Activated CD4-positive, alpha-beta T cell treated with anti-CD3 and anti-CD28 coated beads, Interleukin-2, Interleukin-4, amounts not matched to agents 100 ng/mL and 50 ng/mL, durations not matched to agents 16 hours and 8 hours (primary cell): ENCODE data around the gene NPHP4.

Source experiments
- DNase-seq: peaks from one replicate; pipeline ENCODE4 v3.0.0-alpha.2; 2020; ENCODE audit warnings: low spot score

Gene NPHP4

DNA sequence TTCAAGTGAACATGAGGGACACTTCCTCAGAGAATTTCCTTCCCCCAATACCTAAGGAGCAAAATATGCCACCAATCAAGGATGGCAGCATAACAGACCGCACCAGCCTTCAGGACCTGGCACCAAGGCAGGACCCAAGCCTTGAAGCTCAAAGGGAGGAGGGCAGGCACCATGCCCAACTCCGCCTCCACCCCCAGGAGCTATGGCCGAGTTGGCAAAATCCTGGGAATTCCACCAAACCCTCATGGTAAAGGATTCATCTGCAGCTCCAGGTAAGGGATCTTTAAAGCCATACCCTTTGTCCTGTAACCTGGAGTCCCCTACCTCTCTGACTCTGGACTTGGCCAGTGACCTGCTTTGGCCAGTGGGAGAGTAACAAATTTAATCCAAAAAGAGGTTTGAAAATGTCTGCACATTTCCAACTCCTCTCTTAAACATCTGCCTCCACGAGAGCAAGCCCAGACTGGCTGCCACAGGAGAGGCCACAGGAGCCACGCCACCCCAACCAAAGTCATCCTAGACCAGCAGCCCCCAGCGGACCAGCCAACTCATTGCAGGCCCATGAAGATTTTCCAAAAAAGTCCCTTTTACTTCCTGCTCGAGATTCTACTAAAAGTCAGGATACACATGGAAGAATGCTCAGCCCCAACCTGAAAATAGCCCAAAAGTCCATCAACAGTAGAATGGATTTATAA lies 41.9 kb downstream of the NPHP4 start:
- DNase-seq, result no peak

DNA sequence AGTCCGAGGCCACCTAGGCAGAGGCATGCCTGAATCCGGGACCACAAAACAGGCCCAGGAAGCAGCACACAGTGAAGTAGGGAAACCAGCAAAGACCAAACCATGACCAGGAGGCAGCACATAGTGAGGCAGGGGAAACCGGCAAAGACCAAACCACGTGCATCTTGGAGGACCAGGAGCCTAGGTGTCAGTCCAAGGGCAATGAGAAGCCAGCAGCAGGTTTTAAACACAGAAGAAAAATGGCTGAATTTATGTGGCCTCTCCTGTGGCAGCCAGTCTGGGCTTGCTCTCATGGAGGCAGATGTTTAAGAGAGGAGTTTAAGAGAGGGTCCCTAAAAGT lies 42.5 kb downstream of the NPHP4 start:
- DNase-seq, result no peak

DNA sequence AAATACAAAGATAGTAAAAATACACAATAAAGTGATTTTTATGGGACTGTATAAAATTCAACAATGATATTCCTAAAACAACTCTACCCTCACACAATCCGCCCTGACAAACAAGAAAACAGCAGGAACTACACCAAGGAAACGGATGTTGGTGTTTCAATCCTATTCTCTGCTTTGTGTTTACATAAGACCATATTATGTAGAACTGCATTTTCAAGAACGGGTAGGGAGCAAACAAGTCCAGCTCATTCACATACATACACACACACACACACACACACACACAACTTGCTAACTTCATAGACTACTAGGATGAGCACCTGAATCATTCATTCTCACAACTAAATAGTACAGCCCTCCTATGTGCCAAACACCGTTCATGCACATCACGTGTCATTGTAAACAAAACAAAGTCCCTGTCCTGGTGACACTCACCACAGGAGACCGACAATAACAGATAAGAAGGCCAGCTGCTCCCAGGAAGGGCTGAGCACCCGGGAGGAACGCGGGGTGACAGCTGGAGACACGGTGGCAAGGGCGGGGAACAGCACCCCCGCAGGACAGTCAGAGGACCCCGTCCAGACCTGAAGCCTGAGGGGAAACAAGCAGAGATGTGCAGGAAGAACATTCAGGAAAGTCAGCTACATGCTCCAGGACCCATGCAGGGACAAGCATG lies 43.0 kb downstream of the NPHP4 start:
- no peak for DNase-seq

DNA sequence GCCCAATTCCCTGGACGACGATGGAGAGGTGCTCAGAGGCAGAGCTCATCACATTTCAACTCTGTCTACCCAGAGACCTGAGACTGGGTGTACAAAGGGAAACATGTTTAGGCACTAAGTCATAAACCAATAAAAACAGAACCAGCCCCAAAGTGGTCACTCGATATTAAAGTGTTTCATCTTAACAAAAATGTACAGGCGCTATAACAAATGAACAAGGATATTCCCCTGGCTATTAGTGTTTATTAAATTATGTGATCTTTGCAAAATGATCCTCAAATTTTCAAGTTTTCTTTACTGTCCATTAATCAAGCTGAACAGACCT lies 43.6 kb downstream of the NPHP4 start:
- DNase-seq, result no peak

DNA sequence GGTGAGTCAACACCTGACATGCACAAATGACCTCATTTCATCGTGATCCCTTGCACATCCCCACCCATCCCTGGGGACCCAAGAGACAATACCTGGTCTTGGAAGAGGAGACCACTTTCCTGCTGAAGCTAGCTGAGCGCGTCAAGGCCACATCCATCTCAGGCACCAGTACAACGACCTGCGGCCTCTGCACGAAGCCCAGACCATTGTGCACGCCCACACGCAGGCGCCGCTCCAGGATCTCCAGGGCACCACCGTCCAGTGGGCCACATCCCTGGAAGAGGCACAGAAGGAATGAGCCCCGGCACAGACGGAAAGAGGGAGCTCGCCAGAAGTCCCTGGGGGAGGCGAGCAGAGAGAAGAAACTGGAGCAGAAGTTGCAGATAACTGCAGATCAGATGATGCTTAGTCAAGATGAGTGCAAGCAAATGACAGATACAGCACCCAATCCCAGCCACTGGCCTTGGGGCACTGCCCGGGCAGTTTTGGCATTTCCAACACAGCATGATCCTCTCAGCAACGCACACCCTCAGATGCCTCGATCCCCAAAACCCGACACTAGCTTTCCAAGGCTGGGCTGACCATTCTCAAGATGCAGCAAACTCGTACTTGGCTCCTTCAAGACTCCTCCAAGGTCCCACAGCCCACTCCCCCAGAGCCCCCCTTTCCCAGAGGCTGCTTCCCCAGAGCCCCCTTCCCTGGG lies 44.1 kb downstream of the NPHP4 start:
- DNase-seq, result no peak

DNA sequence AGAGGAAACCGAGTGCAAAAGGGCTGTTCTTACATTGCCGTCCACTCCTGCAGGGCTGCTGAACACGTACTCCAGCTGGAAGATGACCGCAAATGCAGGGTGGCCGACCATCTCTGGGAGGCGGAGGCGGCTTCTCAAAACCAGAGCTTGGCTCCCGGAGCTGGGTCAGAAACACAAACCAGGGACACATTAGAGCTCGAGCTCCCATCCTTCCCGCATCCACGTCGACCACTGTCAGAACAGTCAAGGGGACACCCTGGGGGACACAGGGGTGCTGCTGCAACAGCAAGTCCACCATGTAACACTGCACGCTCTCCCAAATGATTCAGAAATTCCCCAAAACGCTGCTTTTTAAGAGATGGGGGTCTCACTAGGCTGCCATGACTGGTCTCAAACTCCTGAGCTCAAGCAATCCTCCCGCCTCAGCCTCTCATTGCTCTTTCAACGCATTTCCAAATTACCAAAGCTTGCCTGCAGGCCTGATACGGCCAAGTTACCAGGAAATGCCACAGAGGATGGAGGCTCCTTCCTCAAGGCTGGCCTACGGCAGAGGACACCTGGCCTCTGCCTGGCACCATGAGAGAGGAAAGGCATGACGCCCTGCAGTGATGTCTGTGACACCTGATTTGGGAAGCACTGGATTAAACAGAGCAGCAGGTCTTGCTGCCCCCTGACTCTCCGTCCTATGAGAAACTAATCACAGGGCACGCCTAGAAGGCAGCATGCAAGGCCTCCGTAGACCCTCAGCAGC lies 45.0 kb downstream of the NPHP4 start:
- DNase-seq, result no peak

DNA sequence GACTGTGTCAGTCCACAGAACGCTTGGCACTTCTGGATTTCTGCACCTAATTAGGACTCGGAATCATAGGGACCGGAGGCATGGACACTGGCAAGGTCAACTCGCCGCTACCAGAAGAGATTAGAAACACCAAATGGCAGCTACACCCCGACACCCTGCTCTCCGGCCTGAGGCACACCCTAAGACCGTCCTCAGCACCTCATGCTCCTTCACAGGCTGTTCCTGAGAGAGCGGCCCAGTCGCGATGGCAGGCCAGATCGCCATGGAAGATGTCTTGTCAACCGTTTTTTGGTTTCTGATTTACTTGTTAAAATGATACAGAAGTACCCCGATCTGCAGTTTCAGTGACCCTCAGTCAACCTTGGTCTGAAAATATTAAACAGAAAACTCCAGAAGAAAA lies 46.8 kb downstream of the NPHP4 start:
- no peak for DNase-seq

DNA sequence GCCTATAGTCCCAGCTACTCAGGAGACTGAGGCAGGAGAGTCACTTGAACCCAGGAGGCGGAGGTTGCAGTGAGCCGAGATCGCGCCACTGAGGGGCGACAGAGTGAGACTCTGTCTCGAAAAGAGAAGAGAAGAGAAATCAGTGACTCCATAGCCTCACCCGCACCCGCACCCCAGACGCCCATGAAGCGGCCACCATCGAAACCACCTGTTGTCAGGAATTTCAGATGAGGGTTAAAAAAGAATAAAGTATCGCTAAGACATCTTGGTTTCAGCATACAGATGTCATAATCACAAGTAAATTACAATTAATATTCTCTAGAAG lies 47.4 kb downstream of the NPHP4 start:
- no peak for DNase-seq

DNA sequence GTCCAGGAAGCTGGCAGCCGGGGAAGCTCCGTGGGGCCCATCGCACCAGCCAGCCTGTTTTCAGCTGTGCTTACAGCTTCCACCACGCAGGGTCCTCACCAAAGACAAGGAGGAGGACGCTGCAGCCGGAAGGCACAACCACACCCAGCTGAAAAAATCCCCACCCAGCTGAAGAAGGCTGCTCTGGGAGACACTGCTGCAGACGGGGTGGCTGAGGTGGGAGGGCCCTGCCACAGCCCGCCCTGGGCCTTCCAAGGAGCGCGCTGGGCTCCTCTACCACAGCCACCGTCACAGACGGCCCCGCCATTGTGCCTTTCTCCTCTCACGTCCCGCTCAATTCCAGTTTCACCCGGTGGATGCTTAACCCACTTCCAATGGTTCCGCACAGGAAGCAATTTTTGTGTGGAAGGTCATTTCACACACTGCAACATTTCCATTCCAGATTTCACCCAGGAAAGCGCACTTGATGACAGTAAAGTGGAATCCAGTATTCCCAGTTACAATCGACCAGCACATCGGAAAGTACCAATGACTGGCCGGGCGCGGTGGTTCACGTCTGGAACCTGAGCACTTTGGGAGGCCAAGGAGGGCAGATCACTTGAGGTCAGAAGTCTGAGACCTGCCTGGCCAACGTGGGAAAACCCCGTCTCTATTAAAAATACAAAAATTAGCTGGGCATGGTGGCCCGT lies 47.9 kb downstream of the NPHP4 start:
- DNase-seq, result no peak

DNA sequence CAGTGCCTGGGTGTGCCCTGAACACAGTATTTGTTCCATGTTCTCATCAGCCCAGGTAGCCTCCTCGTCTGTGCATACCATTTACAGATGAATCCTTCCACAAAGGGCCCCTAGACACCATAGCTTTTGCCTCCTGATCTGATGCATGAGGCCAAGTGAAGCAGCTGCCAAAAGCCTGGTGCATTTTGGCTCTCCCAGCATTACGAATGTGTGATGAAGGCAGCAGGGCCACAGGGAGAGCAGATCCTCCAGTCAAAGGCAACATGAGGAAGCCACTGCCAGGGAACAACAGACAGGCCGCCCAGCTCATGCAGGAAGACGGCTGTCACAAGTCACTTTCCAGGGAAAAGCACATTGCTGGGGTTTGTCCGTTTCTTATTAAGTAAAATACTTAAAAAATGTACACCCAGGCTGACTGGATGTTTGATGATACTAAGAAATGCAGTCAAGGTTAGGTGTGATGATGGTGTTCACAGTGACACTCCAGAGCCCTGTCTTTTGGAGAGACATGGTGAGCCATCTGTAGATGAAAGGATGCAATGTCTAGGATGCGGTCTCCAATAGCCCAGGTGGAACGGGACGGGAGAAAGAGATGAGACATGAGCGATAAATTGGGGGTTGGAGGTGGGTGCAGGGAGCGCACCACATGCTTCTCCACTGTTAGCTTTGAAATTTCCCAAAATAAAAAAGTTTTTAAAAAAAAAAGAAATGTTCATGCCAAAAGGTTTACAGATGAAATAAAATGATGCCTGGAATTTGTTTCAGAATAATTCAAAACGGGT lies 48.7 kb downstream of the NPHP4 start:
- DNase-seq, result no peak

DNA sequence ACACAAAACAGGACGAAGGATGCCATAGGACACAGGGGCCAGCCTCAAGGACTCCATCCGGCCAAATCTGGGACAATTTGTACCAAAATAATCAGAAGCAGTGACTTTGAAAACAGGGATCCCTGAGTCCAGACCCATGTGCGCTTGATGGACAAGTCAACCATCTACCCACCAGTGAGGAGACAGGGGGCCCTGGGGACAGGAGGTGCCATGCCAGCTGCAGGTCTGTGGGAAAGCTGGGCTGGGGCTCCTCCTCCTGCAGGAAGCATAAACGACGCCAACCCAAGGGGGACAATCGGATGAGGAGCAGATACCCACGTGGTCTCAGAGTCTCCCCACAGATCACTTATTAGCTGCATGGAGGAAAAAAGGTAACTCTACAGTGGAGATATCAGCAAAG lies 50.6 kb downstream of the NPHP4 start:
- DNase-seq, result no peak

DNA sequence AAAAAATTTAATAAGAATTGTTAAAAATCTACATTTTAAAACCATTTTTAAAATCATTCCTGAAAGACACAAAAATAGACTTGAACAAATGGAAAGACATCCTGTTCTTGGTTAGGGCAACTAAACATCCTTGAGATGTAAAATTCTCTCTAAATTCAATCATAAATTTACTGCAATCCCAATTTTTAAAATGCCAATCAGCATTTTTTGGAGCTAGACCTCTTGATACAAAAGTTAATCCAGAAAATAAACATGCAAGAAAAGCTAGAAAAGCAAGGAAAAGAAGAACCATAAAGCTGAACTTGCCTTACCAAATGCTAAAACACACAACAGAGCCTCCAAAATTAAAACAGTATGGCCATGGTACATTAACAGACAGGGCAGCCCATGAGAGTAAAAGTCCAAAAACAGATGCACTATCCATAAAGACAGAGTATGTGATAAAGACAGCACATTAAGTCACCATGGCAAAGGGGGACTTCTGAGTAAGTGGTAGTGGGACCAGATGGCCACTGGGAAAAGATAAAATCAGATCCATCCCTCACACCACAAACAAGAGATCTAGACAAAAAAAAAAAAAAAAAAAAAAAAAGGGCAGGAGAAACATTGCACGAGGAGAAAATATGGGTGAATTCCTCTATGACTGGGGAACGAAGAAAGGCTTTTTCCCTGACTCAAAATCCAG lies 51.4 kb downstream of the NPHP4 start:
- no peak for DNase-seq

DNA sequence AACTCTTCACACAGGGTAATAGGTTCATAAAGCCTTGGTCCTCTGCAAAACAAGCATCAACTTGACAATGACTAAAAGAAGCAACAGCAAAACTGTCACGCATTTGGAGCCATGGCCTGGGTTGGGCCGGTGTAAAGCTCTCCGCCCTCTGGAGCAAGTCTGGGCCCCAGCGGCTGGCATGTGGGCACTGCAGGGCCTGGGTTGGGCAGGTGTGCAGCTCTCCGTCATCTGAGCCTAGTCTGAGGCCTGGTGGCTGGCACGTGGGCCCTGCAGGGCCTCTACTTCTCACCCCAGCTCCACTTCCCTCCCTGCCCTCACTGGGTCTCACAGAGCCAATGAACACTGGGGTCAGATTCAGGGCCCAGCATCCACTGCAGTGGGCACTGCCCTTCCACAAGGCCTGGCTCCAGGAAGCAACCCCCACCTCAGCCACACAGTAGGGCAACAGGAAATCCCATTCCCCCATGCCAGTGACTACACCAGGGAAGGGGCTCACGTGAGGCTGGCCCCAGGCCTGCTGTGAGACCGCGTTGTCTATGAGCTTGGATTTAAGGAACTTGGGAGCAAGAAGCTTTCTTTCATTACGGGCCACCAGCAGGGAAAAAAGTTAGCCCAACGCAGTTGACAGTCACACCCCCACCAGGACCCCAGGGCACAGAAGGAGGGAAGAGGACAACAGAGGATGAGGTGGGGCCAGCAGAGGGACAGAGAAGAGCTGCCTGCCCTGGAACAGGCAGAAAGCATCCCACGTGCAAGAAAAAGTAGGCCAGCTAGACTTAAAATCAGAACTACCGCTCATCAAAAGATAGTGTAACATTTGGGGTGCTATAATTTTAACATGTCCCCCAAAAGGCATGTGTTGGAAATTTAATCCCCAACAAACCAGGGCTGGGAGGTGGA lies 52.7 kb downstream of the NPHP4 start:
- DNase-seq, result no peak

DNA sequence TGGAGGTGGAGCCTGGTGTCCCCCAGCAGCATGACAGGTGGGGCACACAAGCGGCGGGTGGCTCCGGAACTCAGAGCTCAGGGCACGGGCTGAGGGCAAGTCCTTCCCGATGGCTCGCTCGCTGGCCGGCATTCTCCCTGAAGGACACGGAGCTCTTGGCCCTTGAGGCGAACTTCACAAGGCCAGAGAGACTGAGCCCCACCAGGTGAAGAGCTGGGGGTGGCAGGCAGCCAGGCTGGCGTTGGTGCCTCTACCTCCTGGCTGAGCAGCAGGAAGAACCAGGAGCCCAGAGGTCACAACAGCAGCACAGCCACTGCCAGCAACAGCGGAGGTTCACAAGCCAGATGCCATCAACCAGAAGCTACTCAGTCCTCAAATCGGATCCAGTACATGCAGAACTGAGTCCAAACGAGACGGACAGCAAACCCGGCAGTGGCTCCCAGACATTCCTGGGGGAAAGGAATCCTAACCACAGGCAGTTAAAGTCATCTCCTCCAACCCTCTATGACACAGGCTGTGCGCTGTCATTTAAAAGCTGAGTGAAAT lies 54.1 kb downstream of the NPHP4 start:
- DNase-seq, result no peak

DNA sequence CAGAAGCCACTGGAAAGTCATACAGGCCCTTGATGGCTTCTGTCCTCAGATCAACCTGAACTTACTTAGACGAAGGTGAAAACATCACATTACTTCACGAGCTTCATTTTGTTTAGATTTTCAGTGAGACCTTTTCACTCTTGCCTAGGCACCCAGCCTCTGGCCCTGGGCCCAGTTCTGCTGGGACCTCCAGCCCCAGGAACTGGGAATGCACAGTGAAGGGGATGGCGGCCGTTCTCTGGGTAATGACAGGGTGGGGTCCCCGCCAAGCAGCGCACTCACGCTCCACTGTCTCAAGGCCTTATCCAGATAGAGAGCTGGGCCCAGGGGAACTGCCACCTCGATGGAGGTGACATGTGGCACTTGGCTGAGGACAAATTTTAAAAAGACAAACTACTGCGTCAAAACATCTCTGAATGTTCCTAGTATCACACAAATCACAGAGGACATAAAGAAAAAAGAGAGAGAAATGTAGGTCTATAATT lies 54.8 kb downstream of the NPHP4 start:
- DNase-seq, result no peak

DNA sequence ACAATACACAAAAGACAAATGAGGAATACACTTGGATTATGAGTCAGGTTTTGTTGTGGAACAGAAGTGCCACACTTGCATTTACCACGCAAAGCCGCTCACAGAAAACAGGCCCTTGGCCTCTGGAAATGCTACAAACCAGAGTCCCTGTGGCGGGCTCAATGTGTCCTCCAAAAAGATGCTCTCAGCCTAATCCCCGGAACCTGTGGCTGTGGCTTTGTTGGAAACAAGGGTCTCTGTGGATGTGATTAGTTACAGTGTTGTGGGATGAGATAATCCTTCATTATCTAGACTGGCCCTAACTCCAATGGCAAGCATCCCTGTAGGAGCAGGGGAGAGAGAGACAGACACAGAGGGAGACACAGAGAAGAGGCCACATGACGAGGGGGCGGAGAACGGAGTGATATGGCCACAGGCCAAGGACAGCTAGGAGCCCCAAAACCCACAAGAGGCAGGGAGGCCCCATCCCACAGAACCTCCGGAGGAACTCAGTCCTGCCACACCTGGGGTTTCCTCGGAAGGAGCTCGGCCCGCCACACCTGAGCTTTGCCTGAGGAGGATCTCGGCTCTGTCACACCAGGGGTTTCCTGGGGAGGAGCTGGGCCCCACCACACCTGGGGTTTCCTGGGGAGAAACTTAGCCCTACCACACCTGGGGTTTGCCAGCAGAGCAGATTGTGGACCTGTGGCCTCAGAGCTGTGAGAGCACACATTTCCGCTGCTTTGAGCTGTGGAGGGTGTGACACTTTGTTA lies 55.4 kb downstream of the NPHP4 start:
- no peak for DNase-seq

DNA sequence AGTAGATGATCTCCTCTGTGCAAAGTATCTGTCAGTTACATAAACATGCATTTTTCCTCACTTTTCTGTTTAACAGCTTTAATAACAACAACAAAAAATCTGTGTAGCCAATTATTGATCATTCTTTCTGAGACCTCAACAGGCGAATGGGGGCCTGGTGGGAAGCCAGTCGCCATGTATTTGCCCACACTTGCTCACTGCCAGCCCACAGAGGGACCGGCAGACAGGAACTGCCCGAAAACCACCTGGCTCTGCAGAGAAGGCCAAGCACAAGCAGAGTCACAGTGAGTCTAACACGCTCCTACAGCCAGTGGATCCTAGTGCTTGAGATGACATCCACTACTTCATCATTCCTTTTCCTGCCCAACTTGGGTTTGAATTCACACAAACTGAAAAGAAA lies 56.1 kb downstream of the NPHP4 start:
- DNase-seq, result no peak

DNA sequence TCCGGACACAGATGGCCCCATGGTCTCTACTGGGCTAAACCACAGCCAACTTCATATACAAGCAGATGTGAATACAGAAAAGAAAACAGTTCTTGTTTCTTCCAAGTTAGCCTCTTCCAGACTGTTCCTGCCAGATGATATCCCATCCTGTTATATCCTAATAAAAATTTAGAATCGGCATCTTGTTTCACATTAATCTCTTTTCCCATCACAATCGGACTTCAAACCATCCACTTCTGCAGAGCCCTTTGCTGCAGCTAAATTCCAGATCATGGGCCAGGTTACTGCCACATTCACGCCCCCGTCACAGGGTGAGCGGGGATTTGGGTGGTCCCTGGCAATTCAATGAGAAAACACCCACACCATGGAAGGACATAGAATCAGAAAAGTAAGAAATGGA lies 57.2 kb downstream of the NPHP4 start:
- no peak for DNase-seq
